SH-SY5Y (cell line): ENCODE data around the gene IGSF23.

ENCODE experiments used
- GATA2 ChIP-seq: IDR thresholded peaks from 2 replicates; pipeline ENCODE4 v1.6.1; 2011; ENCODE audit warnings: mild to moderate bottlenecking, low read depth, low read length
- GATA3 ChIP-seq: IDR thresholded peaks from 2 replicates; pipeline ENCODE4 v1.6.1; 2011; ENCODE audit warnings: low read depth, mild to moderate bottlenecking, low read length, moderate library complexity

DNA sequence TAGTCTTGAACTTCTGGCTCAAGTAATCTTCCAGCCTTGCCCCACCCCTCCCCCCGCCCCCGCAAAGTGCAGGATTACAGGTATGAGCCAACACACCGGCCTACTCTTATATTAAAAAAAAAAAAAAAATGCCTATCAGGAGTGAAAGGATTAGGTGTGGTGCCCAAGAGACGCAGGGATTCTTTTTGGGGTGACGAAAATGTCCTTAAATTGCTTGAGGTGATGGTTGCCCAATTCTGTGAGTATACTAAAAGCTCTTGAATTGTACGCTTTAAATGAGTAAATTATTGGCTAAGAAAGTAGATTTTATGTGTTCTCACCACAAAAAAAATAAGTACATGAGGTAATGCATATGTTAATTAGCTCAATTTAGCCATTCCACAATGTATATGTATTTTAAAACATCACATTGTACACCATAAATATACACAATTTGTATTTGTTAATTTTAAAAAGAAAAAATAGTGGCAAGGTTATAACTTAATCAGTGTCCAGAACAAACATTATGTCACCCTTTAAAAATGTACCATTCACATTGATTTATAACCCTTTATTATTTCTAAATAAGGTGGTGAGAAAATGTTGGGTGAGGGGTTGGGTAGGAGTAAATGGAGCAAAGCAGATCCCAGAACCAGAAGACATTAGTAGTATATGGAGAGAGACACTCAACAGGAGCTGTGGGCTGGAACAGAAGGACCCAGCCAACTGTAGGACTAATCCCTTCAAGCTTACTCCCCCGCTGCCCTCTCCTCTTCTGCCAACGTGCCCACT, 3.9 kb downstream of the IGSF23 start:
- no peak for TF ChIP-seq GATA2
- no peak for TF ChIP-seq GATA3
